Cardiac fibroblast (primary cell): ENCODE results near the gene COLQ.
"Not testable (repeated sequence)": the region's sequence is repeated elsewhere in the genome, so short reads cannot be mapped to it uniquely, and the experiment has no call there.

Experiments
- DNase-seq, 2 donors: peaks; one replicate each; pipeline versions ENCODE4 v3.0.0 to v3.0.0-alpha.2; 2010; ENCODE audit warnings: low read depth in 2 of 2
- H3K4me3 ChIP-seq, 2 donors: replicated peaks in 1 of 2; 1 replicate in 1 of 2; 2 replicates in 1 of 2; pipeline ENCODE4 v1.5.1; 2011; ENCODE audit warnings: low read depth in 2 of 2, low read length in 2 of 2, mild to moderate bottlenecking in 2 of 2, moderate library complexity in 1 of 2
- CTCF ChIP-seq: IDR thresholded peaks from one replicate; pipeline ENCODE4 v1.5.1; 2011; ENCODE audit warnings: low read depth, mild to moderate bottlenecking, low read length, inconsistent platforms

The COLQ gene

GRCh38 chr3:15462451-15462850 is 59.1 kb downstream of the COLQ start:
- H3K4me3 ChIP-seq, result no peak overlapping the region
- TF ChIP-seq CTCF, result no peak
- DNase-seq, result no peak

GRCh38 chr3:15460891-15461531 is 60.5 kb downstream of the COLQ start:
- TF ChIP-seq CTCF, result no peak
- H3K4me3 ChIP-seq, result no peak overlapping the region

GRCh38 chr3:15458212-15458780 is 63.2 kb downstream of the COLQ start:
- TF ChIP-seq CTCF, result no peak
- no peak for DNase-seq
- H3K4me3 ChIP-seq, result no peak overlapping the region

More at GRCh38 chr3:15460891-15461531, 60.5 kb downstream of the COLQ start:
- no peak for DNase-seq

- not testable (repeated sequence) for DNase-seq, H3K4me3 ChIP-seq
These were observed 64.6 kb downstream of the COLQ start for GRCh38 chr3:15456915-15457314.

GRCh38 chr3:15456321-15456720 is 65.2 kb downstream of the COLQ start:
- no peak for TF ChIP-seq CTCF
- no peak for DNase-seq
- H3K4me3 ChIP-seq, result no peak overlapping the region

GRCh38 chr3:15455756-15456155 is 65.8 kb downstream of the COLQ start:
- H3K4me3 ChIP-seq, result no peak overlapping the region
- no peak for DNase-seq
- no peak for TF ChIP-seq CTCF

- no peak overlapping the region for H3K4me3 ChIP-seq
- DNase-seq, result no peak
- no peak for TF ChIP-seq CTCF
These were observed 66.5 kb downstream of the COLQ start for GRCh38 chr3:15454965-15455364.
